BLaER1 (cell line): Measurements from ENCODE around the gene PPP1R12A.
"Not testable (repeated sequence)": the region's sequence is repeated elsewhere in the genome, so short reads cannot be mapped to it uniquely, and the experiment has no call there.

ENCODE experiments used
- H3K27ac ChIP-seq: shearing (Covaris generic); formaldehyde crosslinking; 2 replicates; pipeline ENCODE4 v1.8.1; 2022
- H3K27me3 ChIP-seq: shearing (Covaris generic); formaldehyde crosslinking; 2 replicates; pipeline ENCODE4 v1.8.1; 2022
- H3K36me3 ChIP-seq: shearing (Covaris generic); formaldehyde crosslinking; 2 replicates; pipeline ENCODE4 v1.8.1; 2022
- H3K4me1 ChIP-seq: shearing (Covaris generic); formaldehyde crosslinking; 2 replicates; pipeline ENCODE4 v1.8.1; 2022
- H3K4me2 ChIP-seq: shearing (Covaris generic); formaldehyde crosslinking; 2 replicates; pipeline ENCODE4 v1.8.1; 2022
- H3K4me3 ChIP-seq: shearing (Covaris generic); formaldehyde crosslinking; 2 replicates; pipeline ENCODE4 v1.8.1; 2022
- H3K9ac ChIP-seq: shearing (Covaris generic); formaldehyde crosslinking; 2 replicates; pipeline ENCODE4 v1.8.1; 2022
- H3K9me3 ChIP-seq: shearing (Covaris generic); formaldehyde crosslinking; 2 replicates; pipeline ENCODE4 v1.8.1; 2022
- H4K20me1 ChIP-seq: shearing (Covaris generic); formaldehyde crosslinking; 2 replicates; pipeline ENCODE4 v1.8.1; 2022
- Cebpa-rat ChIP-seq: shearing (Covaris generic); IDR thresholded peaks from 2 replicates; pipeline ENCODE4 v1.8.1; 2022

The PPP1R12A gene

GRCh38 chr12:79828924-79829323 lies 106.0 kb downstream of the PPP1R12A start:
- no peak overlapping the region for H3K4me3 ChIP-seq
- H3K9me3 ChIP-seq, result no peaks in the 10 kb centered on the region
- TF ChIP-seq Cebpa-rat, result no peak
- peaks cover 36% of the 10 kb centered on the region for H4K20me1 ChIP-seq
- no peaks in the 10 kb centered on the region for H3K4me1 ChIP-seq
- no peak overlapping the region for H3K4me2 ChIP-seq
- no peak overlapping the region for H3K27ac ChIP-seq
- H3K36me3 ChIP-seq, result peaks cover 45% of the 10 kb centered on the region
- H3K27me3 ChIP-seq, result no peaks in the 10 kb centered on the region
- no peak overlapping the region for H3K9ac ChIP-seq

GRCh38 chr12:79827484-79827883 lies 107.4 kb downstream of the PPP1R12A start:
- Histone ChIP-seq H4K20me1 (peaks cover 31% of the 10 kb centered on the region), H3K9ac (no peak overlapping the region), H3K4me2 (no peak overlapping the region), H3K4me1 (no peaks in the 10 kb centered on the region), H3K27me3 (no peaks in the 10 kb centered on the region), H3K36me3 (peaks cover 42% of the 10 kb centered on the region), H3K4me3 (no peak overlapping the region), H3K27ac (no peak overlapping the region), H3K9me3 (no peaks in the 10 kb centered on the region)
- TF ChIP-seq Cebpa-rat, result no peak

- Histone ChIP-seq H3K27ac (no peak overlapping the region), H3K27me3 (no peaks in the 10 kb centered on the region), H4K20me1 (peaks cover 24% of the 10 kb centered on the region), H3K4me2 (no peak overlapping the region), H3K9me3 (no peaks in the 10 kb centered on the region), H3K9ac (no peak overlapping the region), H3K4me3 (no peak overlapping the region), H3K4me1 (no peaks in the 10 kb centered on the region), H3K36me3 (peaks cover 42% of the 10 kb centered on the region)
- no peak for TF ChIP-seq Cebpa-rat
Observed at GRCh38 chr12:79826267-79827128, 108.4 kb downstream of the PPP1R12A start.

GRCh38 chr12:79822475-79822874 lies 112.4 kb downstream of the PPP1R12A start:
- Histone ChIP-seq H4K20me1 (peaks cover 13% of the 10 kb centered on the region), H3K4me1 (peaks cover 9% of the 10 kb centered on the region; the same call in 1 of the 2 replicates), H3K27ac (no peak overlapping the region), H3K4me3 (no peak overlapping the region), H3K27me3 (no peaks in the 10 kb centered on the region), H3K36me3 (peaks cover 50% of the 10 kb centered on the region), H3K9me3 (no peaks in the 10 kb centered on the region), H3K4me2 (no peak overlapping the region), H3K9ac (no peak overlapping the region)
- TF ChIP-seq Cebpa-rat, result no peak

GRCh38 chr12:79818856-79819255 lies 116.0 kb downstream of the PPP1R12A start:
- Histone ChIP-seq H4K20me1 (peaks cover 5% of the 10 kb centered on the region; the same call in 1 of the 2 replicates), H3K9ac (no peak overlapping the region), H3K9me3 (no peaks in the 10 kb centered on the region), H3K27me3 (no peaks in the 10 kb centered on the region), H3K27ac (no peak overlapping the region), H3K4me2 (no peak overlapping the region), H3K36me3 (peaks cover 74% of the 10 kb centered on the region), H3K4me3 (no peak overlapping the region), H3K4me1 (peaks cover 9% of the 10 kb centered on the region; the same call in 1 of the 2 replicates)
- no peak for TF ChIP-seq Cebpa-rat

GRCh38 chr12:79784366-79785065 lies 150.4 kb downstream of the PPP1R12A start:
- H3K4me1 ChIP-seq, H3K4me2 ChIP-seq, H3K9me3 ChIP-seq, H3K27me3 ChIP-seq, H3K27ac ChIP-seq, H3K4me3 ChIP-seq, H3K9ac ChIP-seq, H4K20me1 ChIP-seq: not testable (repeated sequence)
- H3K36me3 ChIP-seq, result peaks cover 78% of the 10 kb centered on the region

- Histone ChIP-seq H4K20me1 (no peaks in the 10 kb centered on the region), H3K27me3 (no peaks in the 10 kb centered on the region), H3K27ac (no peak overlapping the region), H3K4me1 (no peaks in the 10 kb centered on the region), H3K9me3 (no peaks in the 10 kb centered on the region), H3K9ac (no peak overlapping the region), H3K36me3 (peaks cover 67% of the 10 kb centered on the region), H3K4me2 (no peak overlapping the region), H3K4me3 (no peak overlapping the region)
- TF ChIP-seq Cebpa-rat, result no peak
Observed at GRCh38 chr12:79782172-79782900, 152.6 kb downstream of the PPP1R12A start.

- Histone ChIP-seq H3K36me3 (peaks cover 54% of the 10 kb centered on the region), H3K4me1 (no peaks in the 10 kb centered on the region), H3K4me3 (no peak overlapping the region), H3K9ac (no peak overlapping the region), H3K4me2 (no peak overlapping the region), H4K20me1 (no peaks in the 10 kb centered on the region), H3K27ac (no peak overlapping the region), H3K27me3 (no peaks in the 10 kb centered on the region), H3K9me3 (no peaks in the 10 kb centered on the region)
- TF ChIP-seq Cebpa-rat, result no peak
Observed at GRCh38 chr12:79778802-79779448, 156.0 kb downstream of the PPP1R12A start.

GRCh38 chr12:79776111-79776510 lies 158.8 kb downstream of the PPP1R12A start:
- Histone ChIP-seq H3K27me3 (no peaks in the 10 kb centered on the region), H4K20me1 (no peaks in the 10 kb centered on the region), H3K36me3 (peaks cover 42% of the 10 kb centered on the region), H3K27ac (no peak overlapping the region), H3K9ac (no peak overlapping the region), H3K4me1 (no peaks in the 10 kb centered on the region), H3K4me2 (no peak overlapping the region), H3K4me3 (no peak overlapping the region), H3K9me3 (no peaks in the 10 kb centered on the region)
- no peak for TF ChIP-seq Cebpa-rat
